Measurements from ENCODE around the gene FANCD2. TPM values are rescaled to one million over a fixed set of nuclear protein-coding genes. Genes with fewer than 3 reads are reported as not detected.

FANCD2 gene
- total and polyA plus RNA-seq, 2 experiments from 2014 or later: 61.5 to 71.6 TPM

GRCh38 chr3:10025205-10026083 is 793 bp upstream of the FANCD2 start (continued):
- no peak for TF ChIP-seq ZNF462 (CRISPR knock-in tag; IDR thresholded peaks at IDR 0.05)
- TF ChIP-seq STAT1 (IDR thresholded peaks at IDR 0.05; ENCODE audit: unreplicated experiment): no peak

GRCh38 chr3:10041034-10041433 is 14.8 kb downstream of the FANCD2 start:
- ATAC-seq (no peak), DNase-seq (ENCODE audit: low spot score) (no peak)
- Histone ChIP-seq H3K4me2 (no peak overlapping the region), H3K4me3 (no peak overlapping the region), H4K20me1 (replicated peaks; ENCODE audit: insufficient read depth) (0 out of 2 replicates have a peak, but pooled peaks cover 4% of the 10 kb centered on the region), H2AFZ (no peak overlapping the region), H3K27me3 (ENCODE audit: insufficient read depth) (no peaks in the 10 kb centered on the region), H3K79me2 (replicated peaks; ENCODE audit: insufficient read depth) (no peaks in the 10 kb centered on the region), H3F3A (replicated peaks; ENCODE audit: low read depth) (no peaks in the 10 kb centered on the region), H3K9me2 (ENCODE audit: insufficient read depth) (no peaks in the 10 kb centered on the region), H3K27ac (ENCODE audit: low read depth) (no peak overlapping the region), H3K36me3 (ENCODE audit: insufficient read depth) (peaks cover 66% of the 10 kb centered on the region), H3K4me1 (ENCODE audit: insufficient read depth) (no peaks in the 10 kb centered on the region)
- H3K27me3 Mint-ChIP-seq (ENCODE audit: insufficient read depth, low read depth, poor library complexity): peaks cover 2% of the 10 kb centered on the region
- no peaks in the 10 kb centered on the region for H3K9me3 Mint-ChIP-seq
- H3K36me3 Mint-ChIP-seq (ENCODE audit: low read depth): peaks cover 79% of the 10 kb centered on the region
- no peaks in the 10 kb centered on the region for H3K4me1 Mint-ChIP-seq
- no peak overlapping the region for H3K4me3 Mint-ChIP-seq
- H3K27ac Mint-ChIP-seq: no peak overlapping the region
- no peak for TF ChIP-seq ETS1 (IDR thresholded peaks at IDR 0.05)
- TF ChIP-seq ZNF114 (CRISPR knock-in tag; IDR thresholded peaks at IDR 0.05): no peak
- no peak for TF ChIP-seq EZH2 (IDR thresholded peaks at IDR 0.05; ENCODE audit: low read depth, unreplicated experiment)
- no peak for TF ChIP-seq EZH2phosphoT487 (IDR thresholded peaks at IDR 0.05; ENCODE audit: unreplicated experiment)
- TF ChIP-seq ZNF462 (CRISPR knock-in tag; IDR thresholded peaks at IDR 0.05): no peak
